B cell (primary cell): ENCODE measurements around the gene EPHA7. TPM values are rescaled to one million over a fixed set of nuclear protein-coding genes. Genes with fewer than 3 reads are reported as not detected.

Source experiments
- ATAC-seq: fragments of 200-7000 bp; cut with Tn5 transposase; one replicate; pipeline ENCODE4 v1.10.0; 2021; ENCODE audit warnings: low read depth, mild to moderate bottlenecking, moderate number of reproducible peaks, moderate library complexity
- CTCF ChIA-PET: fragments of 350-600 bp; sonication (Branson Sonifier 250); formaldehyde crosslinking; loops from one replicate; lab custom pipeline; 2021; ENCODE audit warnings: antibody characterized with exemption, inconsistent platforms; lab: Charles Lee
- POLR2A ChIA-PET: fragments of 350-600 bp; sonication (Branson Sonifier 250); formaldehyde crosslinking; loops from one replicate; lab custom pipeline; 2021; ENCODE audit warnings: antibody characterized with exemption; lab: Charles Lee
- DNase-seq: peaks from one replicate; pipeline ENCODE4 v3.0.0; 2013
- H2AFZ ChIP-seq: 2 replicates; pipeline ENCODE4 v1.6.1; 2012; ENCODE audit warnings: mild to moderate bottlenecking, low read depth, low read length; ENCODE audit not compliant: insufficient read depth, poor library complexity, severe bottlenecking
- H3K27ac ChIP-seq, 2 donors: 1 replicate in 1 of 2; 2 replicates in 1 of 2; pipeline ENCODE4 v1.5.1; 2012 to 2013; ENCODE audit warnings: low read length in 2 of 2, mild to moderate bottlenecking in 2 of 2, moderate library complexity in 1 of 2
- H3K27me3 ChIP-seq, 4 experiments: fragments of 200-600 bp in 1 of 4; sonication (generic) in 1 of 4; replicated peaks in 1 of 4; 1 replicate in 2 of 4; 2 replicates in 2 of 4; pipeline versions ENCODE4 v1.6.1 to v1.7.0; 2013 to 2016; ENCODE audit warnings: low read length in 3 of 4, mild to moderate bottlenecking in 2 of 4, mixed read lengths in 1 of 4, moderate library complexity in 1 of 4; ENCODE audit not compliant: insufficient read depth in 4 of 4, control insufficient read depth in 3 of 4; ENCODE audit errors: control extremely low read depth in 1 of 4
- H3K36me3 ChIP-seq, 2 experiments: replicated peaks in 1 of 2; 1 replicate in 1 of 2; 2 replicates in 1 of 2; pipeline versions ENCODE4 v1.6.1 to v1.7.1; 2013; ENCODE audit warnings: low read length in 1 of 2; ENCODE audit not compliant: insufficient read depth in 2 of 2, control insufficient read depth in 1 of 2; ENCODE audit errors: control extremely low read depth in 1 of 2, extremely low read depth in 1 of 2
- H3K4me1 ChIP-seq, 2 donors: fragments of 200-600 bp in 1 of 2; sonication (generic) in 1 of 2; 1 replicate in 1 of 2; 2 replicates in 1 of 2; pipeline versions ENCODE4 v1.5.1 to v1.6.1; 2013 to 2017; ENCODE audit warnings: low read length in 2 of 2; ENCODE audit not compliant: control insufficient read depth in 2 of 2, insufficient read depth in 2 of 2
- H3K4me2 ChIP-seq: replicated peaks from 2 replicates; pipeline ENCODE3; 2012; ENCODE audit warnings: mild to moderate bottlenecking, low read depth, low read length; ENCODE audit not compliant: poor library complexity, severe bottlenecking
- H3K4me3 ChIP-seq, 5 experiments: fragments of 200-600 bp in 1 of 5; sonication (generic) in 1 of 5; 1 replicate in 3 of 5; 2 replicates in 2 of 5; pipeline versions ENCODE4 v1.5.1 to v1.7.0; 2011 to 2016; ENCODE audit warnings: low read length in 4 of 5, mild to moderate bottlenecking in 4 of 5, low read depth in 2 of 5, control low read depth in 1 of 5, moderate library complexity in 1 of 5; ENCODE audit not compliant: insufficient read depth in 1 of 5; ENCODE audit errors: control extremely low read depth in 1 of 5, extremely low read depth in 1 of 5
- H3K79me2 ChIP-seq: fragments of 200-600 bp; sonication (generic); one replicate; pipeline ENCODE4 v1.6.0; 2016; ENCODE audit warnings: low read length; ENCODE audit not compliant: control insufficient read depth, insufficient read depth
- H3K9ac ChIP-seq: fragments of 200-600 bp; sonication (generic); 2 replicates; pipeline ENCODE4 v1.6.1; 2017; ENCODE audit warnings: mild to moderate bottlenecking, low read length, moderate library complexity
- H3K9me3 ChIP-seq, 3 donors: one replicate each; pipeline versions ENCODE4 v1.6.1 to v1.7.1; 2013; ENCODE audit warnings: low read length in 2 of 3; ENCODE audit not compliant: control insufficient read depth in 2 of 3, insufficient read depth in 1 of 3; ENCODE audit errors: control extremely low read depth in 1 of 3
- H4K20me1 ChIP-seq: 2 replicates; pipeline ENCODE4 v1.6.0; 2012; ENCODE audit warnings: mild to moderate bottlenecking, low read length; ENCODE audit not compliant: insufficient read depth, control insufficient read depth, poor library complexity, severe bottlenecking
- H3K27ac Mint-ChIP-seq: one replicate; pipeline ENCODE4 v1.8.0; 2021; ENCODE audit warnings: mixed read lengths
- H3K27me3 Mint-ChIP-seq: one replicate; pipeline ENCODE4 v1.8.0; 2021; ENCODE audit warnings: mixed read lengths
- H3K4me1 Mint-ChIP-seq: one replicate; pipeline ENCODE4 v1.8.0; 2021; ENCODE audit warnings: mixed read lengths
- H3K4me3 Mint-ChIP-seq: one replicate; pipeline ENCODE4 v1.8.0; 2021; ENCODE audit warnings: mixed read lengths
- H3K9me3 Mint-ChIP-seq: one replicate; pipeline ENCODE4 v1.8.0; 2022; ENCODE audit warnings: mixed read lengths; ENCODE audit not compliant: insufficient read depth
- CTCF ChIP-seq: fragments of 200-600 bp; IDR thresholded peaks from one replicate; pipeline ENCODE4 v1.8.0; 2022; ENCODE audit warnings: antibody characterized with exemption, mild to moderate bottlenecking
- EZH2 ChIP-seq: IDR thresholded peaks from 2 replicates; pipeline ENCODE4 v1.6.1; 2012; ENCODE audit warnings: borderline replicate concordance, low read depth, mild to moderate bottlenecking, moderate library complexity, low read length; ENCODE audit not compliant: insufficient read depth, poor library complexity, severe bottlenecking
- WGBS: methylation state at CpG from one replicate; pipeline ENCODE4 v1.1.5; 2013; ENCODE audit warnings: missing lambda C conversion rate; ENCODE audit not compliant: insufficient coverage; 5-methylcytosine and 5-hydroxymethylcytosine counted together
- intact Hi-C: fragments of 100-400 bp; cut with micrococcal nuclease; formaldehyde crosslinking; loops from one replicate; pipeline ENCODE4 v1.10.0; 2022
- polyA plus RNA-seq: library from polyadenylated mRNA; depleted of rRNA; stranded (reverse); fragments of >200 nt; gene quantifications from 2 replicates; pipeline ENCODE4 v1.2.3, GENCODE V29; 2012
- total RNA-seq, 2 donors: library from RNA; stranded (reverse); fragments of 120-200 nt in 1 of 2; gene quantifications; 1 replicate in 1 of 2; 2 replicates in 1 of 2; pipeline versions ENCODE4 v1.2.3 to v1.2.4, GENCODE V29; 2013 to 2022

The EPHA7 gene
- total and polyA plus RNA-seq, 2 donors (not counting 1 experiment from before 2014, with no cell fraction given): not detected

- Histone ChIP-seq H3K4me1 (peaks cover 32 to 38% of the 10 kb centered on the region in 2 donors), H4K20me1 (no peaks in the 10 kb centered on the region), H3K9me3 (peaks cover 0 to 17% (median 7%) of the 10 kb centered on the region in 3 donors), H2AFZ (peak overlapping the region; percentile 57), H3K27me3 (peaks cover 0 to 43% (median 25%) of the 10 kb centered on the region in 4 experiments), H3K4me2 (peak overlapping the region; percentile 77), H3K4me3 (peak overlapping the region; percentile 14 to 78 (median 51)), H3K27ac (no peak overlapping the region), H3K36me3 (no peaks in the 10 kb centered on the region), H3K9ac (peak overlapping the region; percentile 55), H3K79me2 (no peaks in the 10 kb centered on the region)
- WGBS: 5% methylated on average over 86 of the region's 89 CpGs
- Mint-ChIP-seq H3K9me3 (no peaks in the 10 kb centered on the region), H3K4me1 (peaks cover 29% of the 10 kb centered on the region), H3K27me3 (peaks cover 51% of the 10 kb centered on the region), H3K27ac (no peak overlapping the region), H3K4me3 (peak overlapping the region; percentile 90)
- POLR2A ChIA-PET: no interaction called here
- TF ChIP-seq EZH2 (peak; percentile 44), CTCF (no peak)
- DNase-seq (peak; percentile 9), ATAC-seq (no peak)
- CTCF ChIA-PET: no interaction called here
- intact Hi-C loops: no loop called here
Measured at GRCh38 chr6:93418408-93419303, 703 bp downstream of the EPHA7 start.

- Histone ChIP-seq H3K4me1 (peaks cover 32 to 38% of the 10 kb centered on the region in 2 donors), H2AFZ (no peak overlapping the region), H3K9me3 (peaks cover 0 to 17% (median 7%) of the 10 kb centered on the region in 3 donors), H3K36me3 (no peaks in the 10 kb centered on the region), H3K79me2 (no peaks in the 10 kb centered on the region), H3K4me3 (peak overlapping the region in 3 of 5 experiments; percentile 16 to 55 (median 36)), H3K27me3 (peaks cover 0 to 43% (median 25%) of the 10 kb centered on the region in 4 experiments), H3K9ac (peak overlapping the region; percentile 55), H3K4me2 (peak overlapping the region; percentile 77), H3K27ac (no peak overlapping the region), H4K20me1 (no peaks in the 10 kb centered on the region)
- DNase-seq: peak; percentile 3
- Mint-ChIP-seq H3K4me3 (peak overlapping the region; percentile 44), H3K27ac (no peak overlapping the region), H3K27me3 (peaks cover 51% of the 10 kb centered on the region), H3K9me3 (no peaks in the 10 kb centered on the region), H3K4me1 (peaks cover 29% of the 10 kb centered on the region)
- no peak for ATAC-seq
- 0% methylated on average over 2 of the region's 5 CpGs for WGBS
- TF ChIP-seq CTCF (no peak), EZH2 (no peak)
- intact Hi-C loops: no loop called here
- ChIA-PET CTCF (no interaction called here), POLR2A (no interaction called here)
Measured at GRCh38 chr6:93418033-93418407, 1.3 kb downstream of the EPHA7 start.
